Spleen (tissue), 7 donors: Measurements from ENCODE around the gene CACNA1D.
A peak's percentile ranks its signal among the peaks of the same experiment; 100 is the strongest.

Experiments used
- POLR2AphosphoS5 ChIP-seq, 3 donors: sonication (generic); formaldehyde crosslinking; IDR thresholded peaks; one replicate each; pipeline ENCODE4 v1.5.1; 2017; ENCODE audit warnings: antibody characterized with exemption in 3 of 3
- TF ChIP-seq, protein P1 (sequence below), 11 experiments: fragments of 200-600 bp in 7 of 11; fragments of 450-650 bp in 4 of 11; sonication (generic) in 4 of 11; IDR thresholded peaks in 8 of 11; conservative IDR thresholded peaks in 3 of 11; 1 replicate in 7 of 11; 2 replicates in 4 of 11; pipeline versions ENCODE4 v1.4.0 to v1.8.0; 2016 to 2021; ENCODE audit warnings: antibody characterized with exemption in 11 of 11, inconsistent platforms in 4 of 11, mild to moderate bottlenecking in 1 of 11
- donor health status: DM: no; HTN: no; CAD: no; lungs with moderate emphysema.
- donor health status: DM: no; HTN: no; CAD: no.
- donor health status: DM: no; HTN: no; CAD: no.

GRCh38 chr3:53846134-53846850 is 351.9 kb downstream of the CACNA1D start, which contains the start of the genes CHDH and IL17RB:
- TF ChIP-seq POLR2AphosphoS5 (IDR thresholded peaks at IDR 0.05) = peak in 2 of 3 donors; percentile 31 to 38
- TF ChIP-seq, protein P1, sequence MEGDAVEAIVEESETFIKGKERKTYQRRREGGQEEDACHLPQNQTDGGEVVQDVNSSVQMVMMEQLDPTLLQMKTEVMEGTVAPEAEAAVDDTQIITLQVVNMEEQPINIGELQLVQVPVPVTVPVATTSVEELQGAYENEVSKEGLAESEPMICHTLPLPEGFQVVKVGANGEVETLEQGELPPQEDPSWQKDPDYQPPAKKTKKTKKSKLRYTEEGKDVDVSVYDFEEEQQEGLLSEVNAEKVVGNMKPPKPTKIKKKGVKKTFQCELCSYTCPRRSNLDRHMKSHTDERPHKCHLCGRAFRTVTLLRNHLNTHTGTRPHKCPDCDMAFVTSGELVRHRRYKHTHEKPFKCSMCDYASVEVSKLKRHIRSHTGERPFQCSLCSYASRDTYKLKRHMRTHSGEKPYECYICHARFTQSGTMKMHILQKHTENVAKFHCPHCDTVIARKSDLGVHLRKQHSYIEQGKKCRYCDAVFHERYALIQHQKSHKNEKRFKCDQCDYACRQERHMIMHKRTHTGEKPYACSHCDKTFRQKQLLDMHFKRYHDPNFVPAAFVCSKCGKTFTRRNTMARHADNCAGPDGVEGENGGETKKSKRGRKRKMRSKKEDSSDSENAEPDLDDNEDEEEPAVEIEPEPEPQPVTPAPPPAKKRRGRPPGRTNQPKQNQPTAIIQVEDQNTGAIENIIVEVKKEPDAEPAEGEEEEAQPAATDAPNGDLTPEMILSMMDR (IDR thresholded peaks at IDR 0.05 in 8 of 11, conservative IDR thresholded peaks at IDR 0.05 in 3 of 11) = no peak
